ENCODE data around the gene SMAD9. TPM values are rescaled to one million over a fixed set of nuclear protein-coding genes. Genes with fewer than 3 reads are reported as not detected.

SMAD9 gene
- total and polyA plus RNA-seq, 2 of the 13 experiments (the other 11 are each of a cell fraction or from before 2014, with no cell fraction given): 4.2 to 7.7 TPM

DNA sequence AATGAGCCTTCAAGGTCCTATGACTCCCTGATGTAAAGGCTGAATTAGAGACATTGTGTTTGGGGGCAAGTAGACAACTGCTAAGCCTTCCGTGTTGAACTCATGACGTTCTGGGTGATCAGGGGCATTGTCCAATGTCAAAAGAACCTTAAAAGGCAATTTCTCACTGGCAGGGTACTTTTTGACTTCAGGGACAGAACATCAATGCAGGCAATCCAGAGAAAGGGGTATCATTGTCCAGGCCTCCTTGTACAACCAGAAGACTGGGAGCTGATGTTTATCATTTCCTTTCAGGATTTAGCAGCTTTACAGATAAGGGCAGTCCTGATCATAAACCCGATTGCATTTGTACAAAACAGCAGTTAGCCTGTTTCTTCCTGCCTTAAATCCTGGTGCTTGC, 25.0 kb upstream of the SMAD9 start (continued):
- TF ChIP-seq, protein P1, sequence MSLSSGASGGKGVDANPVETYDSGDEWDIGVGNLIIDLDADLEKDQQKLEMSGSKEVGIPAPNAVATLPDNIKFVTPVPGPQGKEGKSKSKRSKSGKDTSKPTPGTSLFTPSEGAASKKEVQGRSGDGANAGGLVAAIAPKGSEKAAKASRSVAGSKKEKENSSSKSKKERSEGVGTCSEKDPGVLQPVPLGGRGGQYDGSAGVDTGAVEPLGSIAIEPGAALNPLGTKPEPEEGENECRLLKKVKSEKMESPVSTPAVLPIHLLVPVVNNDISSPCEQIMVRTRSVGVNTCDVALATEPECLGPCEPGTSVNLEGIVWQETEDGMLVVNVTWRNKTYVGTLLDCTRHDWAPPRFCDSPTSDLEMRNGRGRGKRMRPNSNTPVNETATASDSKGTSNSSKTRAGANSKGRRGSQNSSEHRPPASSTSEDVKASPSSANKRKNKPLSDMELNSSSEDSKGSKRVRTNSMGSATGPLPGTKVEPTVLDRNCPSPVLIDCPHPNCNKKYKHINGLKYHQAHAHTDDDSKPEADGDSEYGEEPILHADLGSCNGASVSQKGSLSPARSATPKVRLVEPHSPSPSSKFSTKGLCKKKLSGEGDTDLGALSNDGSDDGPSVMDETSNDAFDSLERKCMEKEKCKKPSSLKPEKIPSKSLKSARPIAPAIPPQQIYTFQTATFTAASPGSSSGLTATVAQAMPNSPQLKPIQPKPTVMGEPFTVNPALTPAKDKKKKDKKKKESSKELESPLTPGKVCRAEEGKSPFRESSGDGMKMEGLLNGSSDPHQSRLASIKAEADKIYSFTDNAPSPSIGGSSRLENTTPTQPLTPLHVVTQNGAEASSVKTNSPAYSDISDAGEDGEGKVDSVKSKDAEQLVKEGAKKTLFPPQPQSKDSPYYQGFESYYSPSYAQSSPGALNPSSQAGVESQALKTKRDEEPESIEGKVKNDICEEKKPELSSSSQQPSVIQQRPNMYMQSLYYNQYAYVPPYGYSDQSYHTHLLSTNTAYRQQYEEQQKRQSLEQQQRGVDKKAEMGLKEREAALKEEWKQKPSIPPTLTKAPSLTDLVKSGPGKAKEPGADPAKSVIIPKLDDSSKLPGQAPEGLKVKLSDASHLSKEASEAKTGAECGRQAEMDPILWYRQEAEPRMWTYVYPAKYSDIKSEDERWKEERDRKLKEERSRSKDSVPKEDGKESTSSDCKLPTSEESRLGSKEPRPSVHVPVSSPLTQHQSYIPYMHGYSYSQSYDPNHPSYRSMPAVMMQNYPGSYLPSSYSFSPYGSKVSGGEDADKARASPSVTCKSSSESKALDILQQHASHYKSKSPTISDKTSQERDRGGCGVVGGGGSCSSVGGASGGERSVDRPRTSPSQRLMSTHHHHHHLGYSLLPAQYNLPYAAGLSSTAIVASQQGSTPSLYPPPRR (CRISPR knock-in tag; IDR thresholded peaks at IDR 0.05; ENCODE audit: borderline replicate concordance): no peak
- TF ChIP-seq ZNF547 (CRISPR knock-in tag; IDR thresholded peaks at IDR 0.05): no peak

DNA sequence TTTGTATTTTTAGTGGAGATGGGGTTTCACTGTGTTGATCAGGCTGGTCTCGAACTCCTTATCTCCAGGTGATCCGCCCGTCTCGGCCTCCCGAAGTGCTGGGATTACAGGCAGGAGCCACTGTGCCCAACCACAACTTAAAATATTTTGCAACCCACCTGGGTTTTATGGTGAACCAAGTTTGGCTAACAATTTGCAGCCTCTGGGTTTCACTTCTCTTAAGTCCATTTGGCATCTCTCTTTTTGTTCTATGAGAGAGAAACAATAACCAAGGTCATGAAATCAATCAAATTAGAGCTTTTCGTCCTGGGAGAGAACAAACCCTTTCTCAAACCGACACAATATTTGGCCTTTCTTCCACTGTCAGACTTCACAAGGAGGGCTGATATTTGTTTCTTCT, 5.6 kb upstream of the SMAD9 start:
- Histone ChIP-seq H4K20me1 (ENCODE audit: insufficient read depth, low read length) (no peaks in the 10 kb centered on the region), H3K9me3 (ENCODE audit: low read length) (no peaks in the 10 kb centered on the region), H3K27me3 (ENCODE audit: control insufficient read depth in 1 of 2, insufficient read depth in 2 of 2, low read length in 2 of 2) (no peaks in the 10 kb centered on the region), H2AFZ (ENCODE audit: low read length) (no peak overlapping the region), H3K36me3 (replicated peaks in 1 of 2; ENCODE audit: control insufficient read depth in 1 of 2, insufficient read depth in 2 of 2, low read length in 2 of 2) (no peaks in the 10 kb centered on the region), H3K4me3 (replicated peaks in 1 of 3; ENCODE audit: insufficient read depth in 1 of 3, low read depth in 2 of 3, low read length in 3 of 3) (no peak overlapping the region), H3K27ac (ENCODE audit: extremely low read length, insufficient read depth, low read length) (no peak overlapping the region), H3K79me2 (ENCODE audit: insufficient read depth, low read length) (no peaks in the 10 kb centered on the region), H3K9ac (ENCODE audit: insufficient read depth, low read depth, low read length) (no peak overlapping the region), H3K4me1 (ENCODE audit: insufficient read depth, low read length) (peaks cover 26% of the 10 kb centered on the region), H3K4me2 (ENCODE audit: low read depth, low read length) (no peak overlapping the region)
- ChIA-PET POLR2A (no interaction called here), CTCF (ENCODE audit: low intra/inter-chr PET ratio, low total read pairs) (no interaction called here)
- no peak for TF ChIP-seq ZNF34 (CRISPR knock-in tag; IDR thresholded peaks at IDR 0.05; ENCODE audit: borderline replicate concordance)
- TF ChIP-seq, protein P2, sequence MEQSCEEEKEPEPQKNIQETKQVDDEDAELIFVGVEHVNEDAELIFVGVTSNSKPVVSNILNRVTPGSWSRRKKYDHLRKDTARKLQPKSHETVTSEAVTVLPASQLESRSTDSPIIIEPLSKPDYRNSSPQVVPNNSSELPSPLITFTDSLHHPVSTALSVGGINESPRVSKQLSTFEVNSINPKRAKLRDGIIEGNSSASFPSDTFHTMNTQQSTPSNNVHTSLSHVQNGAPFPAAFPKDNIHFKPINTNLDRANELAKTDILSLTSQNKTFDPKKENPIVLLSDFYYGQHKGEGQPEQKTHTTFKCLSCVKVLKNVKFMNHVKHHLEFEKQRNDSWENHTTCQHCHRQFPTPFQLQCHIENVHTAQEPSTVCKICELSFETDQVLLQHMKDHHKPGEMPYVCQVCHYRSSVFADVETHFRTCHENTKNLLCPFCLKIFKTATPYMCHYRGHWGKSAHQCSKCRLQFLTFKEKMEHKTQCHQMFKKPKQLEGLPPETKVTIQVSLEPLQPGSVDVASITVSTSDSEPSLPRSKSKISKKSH (CRISPR knock-in tag; IDR thresholded peaks at IDR 0.05; ENCODE audit: borderline replicate concordance): no peak
- TF ChIP-seq ZFX (CRISPR knock-in tag; IDR thresholded peaks at IDR 0.05; ENCODE audit: low read depth): no peak
- in situ Hi-C loops (cut with HindIII; ENCODE audit: extremely low pct_ligation_motif_present, low pct_unique_long_range_greater_than_20kb): no loop called here
- WGBS (ENCODE audit: low lambda C conversion rate): 62% methylated on average over 7 of the region's 7 CpGs
- DNase-seq (ENCODE audit: low spot score) (no peak), FAIRE-seq (no peak), ATAC-seq (no peak)
- intact Hi-C loops (cut with micrococcal nuclease; ENCODE audit: unreplicated experiment): no loop called here
- no TSS peak for BruUV-seq (replicated peaks)

All from HepG2 (cell line).